HG03565 (cell line): ENCODE results near the gene CEP164.
A peak's percentile ranks its signal among the peaks of the same experiment; 100 is the strongest.

Experiments
- ATAC-seq: cut with Tn5 transposase; IDR thresholded peaks from one replicate; pipeline ENCODE4 v1.9.1; 2021; ENCODE audit warnings: mild to moderate bottlenecking, moderate library complexity; ENCODE audit not compliant: unreplicated experiment

The CEP164 gene

GRCh38 chr11:117327567-117328374 is at the start of gene CEP164:
Gene CEP164, plus strand, starts transcription at chr11:117327854. Its CDS starts 10,733 bp downstream, at chr11:117338587.
- ATAC-seq: peak; percentile 94

DNA sequence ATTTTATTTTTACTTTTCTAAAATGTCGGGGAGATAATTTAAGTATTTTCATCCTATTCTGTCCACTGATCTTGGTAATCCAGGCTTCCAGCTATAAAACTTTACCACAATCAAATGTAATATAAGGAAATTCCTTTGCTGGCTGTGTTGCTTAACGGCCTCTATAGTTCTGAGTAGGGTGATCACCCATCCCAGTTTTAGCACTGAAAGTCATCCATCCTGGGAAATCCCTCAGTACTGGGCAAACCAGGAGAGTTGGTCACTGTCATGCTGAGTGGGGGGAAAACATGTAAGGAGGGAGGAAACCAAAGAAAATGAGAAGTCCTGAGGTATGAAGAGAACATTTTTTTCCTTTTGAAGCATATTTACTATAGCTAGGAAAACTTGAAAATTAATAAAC is 49.3 kb upstream of the CEP164 start:
- ATAC-seq: no peak

GRCh38 chr11:117279711-117280376 is 47.8 kb upstream of the CEP164 start:
- no peak for ATAC-seq

- no peak for ATAC-seq
Observed at GRCh38 chr11:117281159-117281558, 46.5 kb upstream of the CEP164 start.

GRCh38 chr11:117281869-117282268 is 45.8 kb upstream of the CEP164 start:
- ATAC-seq: no peak

GRCh38 chr11:117282956-117283355 is 44.7 kb upstream of the CEP164 start:
- no peak for ATAC-seq

- ATAC-seq: no peak
Observed at GRCh38 chr11:117284053-117284452, 43.6 kb upstream of the CEP164 start.

GRCh38 chr11:117286588-117286987 is 41.1 kb upstream of the CEP164 start:
- no peak for ATAC-seq

DNA sequence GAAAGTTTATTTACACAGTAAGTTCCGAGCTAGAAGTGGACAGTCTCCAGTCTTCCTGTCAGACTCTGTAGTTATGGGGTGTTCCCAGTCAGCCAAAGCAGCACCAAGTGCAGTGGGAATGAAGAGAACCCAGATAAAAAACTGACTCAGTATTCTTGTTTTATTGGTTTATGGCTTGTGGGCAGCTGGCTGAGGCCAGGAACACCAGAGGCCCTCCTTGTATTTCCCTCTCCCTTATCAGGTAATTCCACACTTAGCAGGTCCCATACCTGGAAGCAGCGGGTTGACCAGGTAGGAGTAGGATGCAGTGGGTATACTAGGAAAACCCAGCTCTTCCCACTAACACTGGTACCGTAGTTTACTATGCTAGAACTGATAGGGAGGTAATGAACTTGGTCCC is 40.0 kb upstream of the CEP164 start:
- no peak for ATAC-seq

- ATAC-seq: no peak
Observed at GRCh38 chr11:117289795-117290194, 37.9 kb upstream of the CEP164 start.

DNA sequence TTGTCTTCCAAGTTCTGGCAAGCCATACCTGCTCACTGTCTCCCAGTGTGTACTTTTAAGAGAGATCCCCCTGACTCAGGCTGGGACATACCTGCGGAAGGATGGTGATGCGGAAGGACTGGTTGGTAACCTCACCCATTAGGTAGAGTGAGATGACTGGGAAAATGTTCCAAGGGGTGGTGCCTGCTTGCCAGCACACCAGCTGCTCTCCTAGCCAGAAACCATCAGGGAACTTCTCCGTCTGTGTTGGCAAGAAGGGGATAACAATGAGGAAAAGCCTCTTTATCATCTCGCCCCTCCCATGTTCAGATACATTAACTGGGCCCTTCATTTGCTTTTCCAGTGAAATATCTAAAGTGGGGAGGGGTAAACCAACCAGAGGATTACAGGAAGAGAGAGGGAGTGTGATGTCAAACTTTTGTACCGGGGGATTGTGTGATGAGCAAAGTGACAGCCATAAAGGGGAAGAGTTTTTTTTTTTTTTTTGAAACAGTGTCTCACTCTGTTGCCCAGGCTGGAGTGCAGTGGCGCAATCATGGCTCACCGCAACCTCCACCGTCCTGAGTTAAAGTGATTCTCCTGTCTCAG is 36.8 kb upstream of the CEP164 start, which contains the start of gene BACE1-AS:
Gene BACE1-AS, plus strand, starts transcription at position 538 of the 588 bp plus-strand sequence.
- ATAC-seq: no peak

GRCh38 chr11:117292616-117293015 is 35.0 kb upstream of the CEP164 start:
- ATAC-seq: no peak

DNA sequence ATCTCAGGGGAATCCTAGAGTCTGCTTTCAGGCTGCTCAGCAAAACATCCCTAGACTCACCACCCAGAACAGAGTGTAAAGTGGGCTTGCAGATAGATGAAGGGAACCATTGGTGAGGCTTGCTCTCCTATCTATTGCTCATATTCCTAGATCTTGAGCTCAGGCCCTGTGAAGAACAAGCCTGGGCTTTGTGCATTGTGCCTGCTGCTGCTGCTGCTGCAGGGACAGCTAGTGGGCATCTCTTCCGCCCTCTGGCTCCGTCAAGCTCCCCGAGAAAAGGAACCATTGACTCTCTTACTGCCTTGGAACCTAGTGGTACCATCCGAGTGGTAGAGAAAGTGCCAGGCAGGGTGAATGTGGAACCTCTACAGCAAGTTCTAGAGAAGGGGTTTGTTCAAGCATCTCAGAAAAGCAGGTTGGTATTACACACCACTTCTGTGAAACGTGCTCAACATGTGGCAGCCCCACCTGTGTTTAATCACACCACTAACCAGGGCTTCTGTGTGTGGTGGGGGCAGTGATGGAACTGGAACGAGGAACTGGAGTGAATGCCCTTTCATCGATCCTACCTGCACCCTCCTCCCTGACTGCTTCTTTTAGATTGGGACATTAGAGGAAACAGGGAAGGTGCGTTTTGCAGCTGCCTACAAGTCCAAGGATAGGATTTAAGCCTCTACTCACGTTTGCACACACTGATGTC is 32.1 kb upstream of the CEP164 start:
- no peak for ATAC-seq

- no peak for ATAC-seq
Observed at GRCh38 chr11:117296881-117297280, 30.8 kb upstream of the CEP164 start.

GRCh38 chr11:117298195-117298594 is 29.5 kb upstream of the CEP164 start:
- ATAC-seq: no peak

GRCh38 chr11:117299351-117300282 is 28.0 kb upstream of the CEP164 start:
- ATAC-seq: no peak

DNA sequence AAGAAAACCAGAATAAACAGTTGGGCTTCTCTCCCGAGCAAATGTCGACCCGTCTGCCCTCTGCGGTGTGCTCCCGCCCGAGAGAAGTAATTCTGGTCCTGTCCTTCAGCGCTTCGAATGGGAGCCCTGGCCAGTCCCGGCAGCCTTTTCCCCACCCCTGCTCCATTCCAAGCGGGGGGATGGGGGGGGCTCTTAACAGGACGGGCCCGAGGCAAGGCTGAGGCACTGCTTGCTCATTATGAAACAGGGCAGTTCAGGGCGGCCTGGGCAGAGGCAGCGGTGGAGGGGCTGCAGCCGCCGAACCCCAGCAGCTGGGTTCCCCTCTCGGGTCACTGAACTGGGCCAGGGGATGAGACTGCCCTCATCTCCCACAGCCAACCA is 27.4 kb upstream of the CEP164 start:
- ATAC-seq: no peak

GRCh38 chr11:117300773-117301172 is 26.9 kb upstream of the CEP164 start:
- ATAC-seq: no peak

DNA sequence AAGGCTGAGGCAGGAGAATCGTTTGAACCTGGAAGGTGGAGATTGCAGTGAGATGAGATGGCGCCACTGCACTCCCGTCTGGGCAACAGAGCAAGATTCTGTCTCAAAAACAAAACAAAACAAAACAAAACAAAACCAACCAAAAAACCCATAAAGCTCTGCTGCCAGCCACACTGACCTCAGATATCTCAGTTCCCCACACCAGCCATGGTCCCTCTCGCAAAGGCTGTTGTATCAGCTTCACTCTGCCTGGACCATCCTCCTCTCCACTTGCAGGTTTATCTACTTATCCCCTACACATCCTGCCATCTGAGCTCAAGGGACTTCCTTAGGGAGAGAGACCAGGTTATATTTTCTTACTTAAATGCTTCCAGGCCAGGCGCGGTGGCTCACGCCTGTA is 25.4 kb upstream of the CEP164 start:
- ATAC-seq: no peak

DNA sequence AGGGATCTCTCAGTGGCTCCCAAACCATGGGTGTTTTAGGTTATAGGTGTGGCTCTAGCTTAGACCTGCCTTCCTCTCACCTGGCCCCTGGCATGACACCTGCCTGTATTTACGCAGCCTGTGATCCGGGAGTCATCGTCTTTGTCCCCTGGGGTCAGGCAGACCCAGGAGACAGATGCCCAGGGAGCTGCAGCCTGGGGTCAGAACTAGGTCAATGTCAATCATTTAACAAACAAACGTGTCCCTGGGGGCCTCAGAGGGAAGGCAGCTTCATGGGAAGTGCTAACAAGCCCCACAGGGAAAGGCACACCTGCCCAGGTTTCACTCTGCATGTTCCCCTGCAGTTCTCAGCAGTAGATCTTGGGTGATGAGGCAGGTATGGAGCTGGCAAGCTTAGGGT is 24.6 kb upstream of the CEP164 start:
- no peak for ATAC-seq
